Ovary (tissue), 3 donors: ENCODE results near the gene AGO4.

Experiments
- CTCF ChIP-seq, 3 donors: fragments of 450-650 bp in 2 of 3; fragments of 200-600 bp in 1 of 3; IDR thresholded peaks; one replicate each; pipeline versions ENCODE4 v1.5.1 to v1.8.0; 2016 to 2022; ENCODE audit warnings: antibody characterized with exemption in 3 of 3, mild to moderate bottlenecking in 1 of 3
- EP300 ChIP-seq: sonication (generic); formaldehyde crosslinking; IDR thresholded peaks from one replicate; pipeline ENCODE4 v1.6.1; 2017; ENCODE audit warnings: antibody characterized with exemption
- donor health status: DM: no; HTN: no; CAD: no.

- no peak for TF ChIP-seq EP300
- TF ChIP-seq CTCF (IDR thresholded peaks at IDR 0.05) = no peak
These were observed 19.7 kb upstream of the AGO4 start for GRCh38 chr1:35788139-35788538.
